ENCODE data around the gene PLCD3.

The PLCD3 gene

GRCh38 chr17:45060797-45061605, 71.3 kb downstream of the PLCD3 start, which contains the start of gene NMT1:
TSS of gene NMT1 (plus strand) at chr17:45061317. CDS start at chr17:45061330, 13 bp downstream.
- peak; percentile 100 for DNase-seq

- no peak for DNase-seq
Observed at GRCh38 chr17:45060382-45060796, 71.9 kb downstream of the PLCD3 start.

Measured in HCEC 1CT (cell line).